ENCODE measurements around the gene SMYD3.

SMYD3 gene

GRCh38 chr1:246164764-246165163 lies 342.3 kb downstream of the SMYD3 start:
- DNase-seq, result no peak

GRCh38 chr1:246162560-246162959 lies 344.5 kb downstream of the SMYD3 start:
- DNase-seq, result no peak

- peak; percentile 31 for DNase-seq
These were observed 345.5 kb downstream of the SMYD3 start for GRCh38 chr1:246161626-246162025.

GRCh38 chr1:246160905-246161304 lies 346.2 kb downstream of the SMYD3 start:
- peak; percentile 49 for DNase-seq

- no peak for DNase-seq
These were observed 346.7 kb downstream of the SMYD3 start for GRCh38 chr1:246160374-246160773.

- no peak for DNase-seq
These were observed 347.5 kb downstream of the SMYD3 start for GRCh38 chr1:246159279-246160227.

GRCh38 chr1:246158131-246158530 lies 348.9 kb downstream of the SMYD3 start:
- DNase-seq, result no peak

- no peak for DNase-seq
These were observed 349.6 kb downstream of the SMYD3 start for GRCh38 chr1:246157516-246157915.

- no peak for DNase-seq
These were observed 350.2 kb downstream of the SMYD3 start for GRCh38 chr1:246156847-246157246.

GRCh38 chr1:246155923-246156322 lies 351.2 kb downstream of the SMYD3 start:
- no peak for DNase-seq

- no peak for DNase-seq
These were observed 353.3 kb downstream of the SMYD3 start for GRCh38 chr1:246153796-246154212.

- DNase-seq, result no peak
These were observed 354.1 kb downstream of the SMYD3 start for GRCh38 chr1:246152986-246153431.

GRCh38 chr1:246151796-246152434 lies 355.2 kb downstream of the SMYD3 start:
- no peak for DNase-seq

GRCh38 chr1:246149543-246149942 lies 357.5 kb downstream of the SMYD3 start:
- DNase-seq, result no peak

GRCh38 chr1:246147524-246148461 lies 359.3 kb downstream of the SMYD3 start:
- no peak for DNase-seq

GRCh38 chr1:246146804-246147523 lies 360.1 kb downstream of the SMYD3 start:
- no peak for DNase-seq

- no peak for DNase-seq
These were observed 361.2 kb downstream of the SMYD3 start for GRCh38 chr1:246145900-246146299.

- DNase-seq, result no peak
These were observed 362.1 kb downstream of the SMYD3 start for GRCh38 chr1:246144931-246145330.

GRCh38 chr1:246142320-246142893 lies 364.7 kb downstream of the SMYD3 start:
- DNase-seq, result no peak

- no peak for DNase-seq
These were observed 365.8 kb downstream of the SMYD3 start for GRCh38 chr1:246141306-246141705.

- DNase-seq, result no peak
These were observed 367.3 kb downstream of the SMYD3 start for GRCh38 chr1:246139745-246140182.

- DNase-seq, result no peak
These were observed 368.3 kb downstream of the SMYD3 start for GRCh38 chr1:246138781-246139180.

All from NCI-H1105 treated with DMSO at 0.1 percent for 48 hours (cell line).